Neural cell (in vitro differentiated cells): Measurements from ENCODE around the gene BCAR3.

Experiments
- CTCF ChIP-seq: fragments of 450-650 bp; IDR thresholded peaks from 2 replicates; pipeline ENCODE4 v1.5.1; 2014; ENCODE audit warnings: antibody characterized with exemption, mild to moderate bottlenecking, moderate library complexity; ENCODE audit not compliant: poor library complexity, severe bottlenecking
- EZH2 ChIP-seq: fragments of 200-600, 300-800 bp; shearing (Covaris generic), sonication (generic); IDR thresholded peaks from 2 replicates; pipeline ENCODE4 v1.6.1; 2014; ENCODE audit warnings: antibody characterized with exemption, low read length, borderline replicate concordance, mild to moderate bottlenecking; ENCODE audit not compliant: insufficient read depth, poor library complexity, severe bottlenecking
- MXI1 ChIP-seq: fragments of 450-650 bp; conservative IDR thresholded peaks from 2 replicates; pipeline ENCODE4 v1.6.1; 2014; ENCODE audit warnings: antibody characterized with exemption, mild to moderate bottlenecking; ENCODE audit not compliant: poor library complexity, severe bottlenecking
- POLR2AphosphoS5 ChIP-seq: IDR thresholded peaks from 2 replicates; pipeline ENCODE4 v1.6.1; 2012
- TAF1 ChIP-seq: IDR thresholded peaks from 2 replicates; pipeline ENCODE4 v1.6.1; 2012; ENCODE audit warnings: low read depth

- TF ChIP-seq TAF1: no peak
- TF ChIP-seq POLR2AphosphoS5: no peak
- no peak for TF ChIP-seq CTCF
- no peak for TF ChIP-seq EZH2
- TF ChIP-seq MXI1: no peak
These were observed 87.6 kb downstream of the BCAR3 start for GRCh38 chr1:93593854-93594602.
